HepG2 (cell line): ENCODE measurements around the gene HSPA14.

Experiments used
- ATAD3A ChIP-seq: sonication (generic); formaldehyde crosslinking; IDR thresholded peaks from 2 replicates; pipeline ENCODE4 v1.4.0; 2020; ENCODE audit warnings: missing genetic modification reagents
- BRCA1 ChIP-seq: sonication (generic); formaldehyde crosslinking; IDR thresholded peaks from 2 replicates; pipeline ENCODE4 v1.4.0; 2020; ENCODE audit warnings: missing genetic modification reagents
- CTCF ChIP-seq: sonication (generic); formaldehyde crosslinking; IDR thresholded peaks from 2 replicates; pipeline ENCODE4 v1.5.0; 2020; ENCODE audit warnings: mild to moderate bottlenecking, missing genetic modification reagents, moderate library complexity
- TCF7 ChIP-seq: sonication (generic); IDR thresholded peaks from 2 replicates; pipeline ENCODE4 v1.6.1; 2016; ENCODE audit warnings: antibody characterized with exemption, low read depth

- TF ChIP-seq CTCF (no peak), BRCA1 (no peak), TCF7 (no peak), ATAD3A (CRISPR knock-in tag) (no peak)
These were observed 20.9 kb downstream of the HSPA14 start for GRCh38 chr10:14859043-14859442.
